ENCODE measurements around the gene SLC35D2.

The SLC35D2 gene

DNA sequence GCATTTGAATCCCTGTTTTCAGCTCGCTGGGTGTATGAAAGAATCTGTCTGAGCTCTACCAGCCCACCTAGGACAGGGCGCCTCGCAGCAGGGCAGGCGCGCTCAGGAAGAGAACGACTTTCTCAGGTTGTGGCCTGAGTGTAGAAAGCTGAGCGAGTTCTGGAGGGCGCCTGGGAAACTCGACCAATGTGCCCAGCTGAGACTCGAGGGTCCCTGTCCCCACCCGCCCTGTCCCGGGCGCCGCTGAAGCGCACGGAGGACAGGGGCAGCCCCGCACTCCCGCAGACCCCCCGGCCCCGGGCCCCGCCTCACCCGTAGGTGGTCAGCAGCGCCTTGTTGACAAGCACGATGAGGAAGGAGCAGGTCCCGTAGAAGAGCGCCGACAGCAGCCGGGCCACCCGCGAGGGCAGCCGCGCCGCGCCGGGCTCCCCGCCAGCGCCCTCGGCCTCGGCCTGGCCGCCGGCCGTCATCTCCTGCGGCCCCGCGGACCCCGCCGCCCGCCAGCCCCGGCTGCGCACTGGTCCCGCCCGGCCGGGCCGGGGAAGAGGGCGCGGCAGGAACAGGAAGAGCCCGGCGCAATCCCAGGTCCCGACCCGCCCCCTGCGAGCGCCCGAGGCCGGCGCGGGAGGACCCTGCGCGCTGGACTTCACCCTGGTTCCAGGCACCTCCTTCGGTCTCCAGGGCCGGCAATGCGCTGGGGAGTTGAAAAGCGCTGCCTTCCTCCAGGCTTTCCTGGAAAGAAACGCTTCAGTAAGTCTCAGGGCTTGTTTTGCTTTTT lies at the start of gene SLC35D2:
SLC35D2 (minus strand) TSS at position 547 of the 778 bp plus-strand sequence; CDS start at position 470, 77 bp downstream.
- DNase-seq (ENCODE audit: low spot score): peak; percentile 75

DNA sequence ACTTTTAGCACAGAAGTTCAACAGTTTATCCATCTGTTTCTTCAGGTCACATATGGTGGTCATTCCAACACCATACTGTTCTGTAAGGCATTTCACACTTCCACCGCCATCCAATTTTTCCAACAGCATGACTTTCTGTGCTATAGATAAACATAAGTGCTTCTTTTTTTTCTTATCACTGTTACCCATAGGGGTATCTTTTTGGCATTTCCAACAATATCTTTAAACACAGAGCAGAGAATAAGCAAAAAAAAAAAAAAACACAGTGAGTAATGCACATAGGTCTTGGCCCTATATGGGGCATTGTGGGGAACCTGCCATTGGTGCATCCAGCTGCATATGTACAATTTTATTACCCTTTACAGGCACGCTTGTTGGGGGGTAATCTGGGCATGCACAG lies 46.9 kb upstream of the SLC35D2 start:
- DNase-seq (ENCODE audit: low spot score): no peak

DNA sequence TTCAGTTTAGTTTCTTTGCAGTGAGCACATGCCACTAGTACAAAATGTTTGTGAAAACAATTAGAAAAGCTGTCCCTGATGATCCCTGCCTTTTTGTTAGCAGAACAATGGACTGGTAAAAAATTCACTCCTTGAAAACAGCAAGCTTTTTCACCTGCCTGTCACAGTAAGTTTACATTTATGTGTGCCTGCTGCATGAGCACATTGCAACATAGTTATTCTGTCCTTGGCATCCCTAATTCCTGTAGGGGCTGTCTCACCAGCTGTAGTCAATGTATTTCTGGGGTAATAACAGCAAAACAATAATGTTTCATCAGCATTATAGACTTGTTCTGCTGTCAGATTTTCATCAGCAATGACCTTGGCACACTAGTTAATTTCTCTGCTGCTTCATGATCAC lies 46.2 kb upstream of the SLC35D2 start:
- no peak for DNase-seq (ENCODE audit: low spot score)

DNA sequence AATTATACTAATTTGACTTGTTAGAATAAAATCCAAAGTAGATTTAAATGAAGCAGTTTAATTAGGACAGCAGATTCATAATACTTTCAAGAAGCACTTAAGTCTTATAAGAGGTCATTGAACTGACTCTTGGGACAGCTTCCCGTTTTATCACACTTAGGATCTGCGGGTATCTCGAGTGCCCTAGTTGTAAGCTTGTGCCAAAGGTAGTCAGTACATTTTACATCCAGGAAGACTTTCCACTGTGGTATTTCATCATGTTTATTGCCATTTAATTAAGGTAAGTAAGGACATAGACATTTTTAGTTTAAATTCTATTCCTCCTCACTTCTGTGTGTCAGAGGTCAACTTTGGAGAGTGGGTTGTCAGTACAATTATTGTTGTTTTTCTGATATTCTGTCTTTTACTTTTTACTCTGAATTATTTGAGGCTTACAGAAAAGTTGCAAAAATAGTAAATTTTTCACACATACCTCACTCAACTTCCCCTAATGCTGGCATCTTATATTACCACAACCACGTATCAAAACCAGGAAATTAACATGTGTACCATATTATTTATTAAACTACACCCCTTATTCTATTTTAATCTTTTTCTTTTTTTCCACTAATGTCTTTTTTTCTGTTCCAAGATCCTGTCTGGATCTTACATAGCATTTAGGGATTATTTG lies 42.1 kb upstream of the SLC35D2 start:
- no peak for DNase-seq (ENCODE audit: low spot score)

DNA sequence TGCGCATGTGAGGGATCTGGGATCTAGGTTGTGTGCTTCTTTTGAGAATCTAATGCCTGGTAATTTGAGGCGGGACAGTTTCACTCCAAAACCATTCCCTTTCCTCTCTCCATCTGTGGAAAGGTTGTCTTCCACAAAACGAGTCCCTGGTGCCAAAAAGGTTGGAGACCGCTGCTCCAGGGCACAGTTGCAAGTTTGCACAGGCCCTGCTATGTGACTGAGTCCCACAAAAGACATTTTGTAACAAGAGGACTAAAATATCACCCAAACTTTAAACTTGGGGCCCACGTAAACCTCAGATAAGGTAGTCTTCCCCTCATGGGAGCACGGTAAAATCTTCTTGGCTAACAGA lies 40.5 kb upstream of the SLC35D2 start:
- DNase-seq (ENCODE audit: low spot score): no peak

DNA sequence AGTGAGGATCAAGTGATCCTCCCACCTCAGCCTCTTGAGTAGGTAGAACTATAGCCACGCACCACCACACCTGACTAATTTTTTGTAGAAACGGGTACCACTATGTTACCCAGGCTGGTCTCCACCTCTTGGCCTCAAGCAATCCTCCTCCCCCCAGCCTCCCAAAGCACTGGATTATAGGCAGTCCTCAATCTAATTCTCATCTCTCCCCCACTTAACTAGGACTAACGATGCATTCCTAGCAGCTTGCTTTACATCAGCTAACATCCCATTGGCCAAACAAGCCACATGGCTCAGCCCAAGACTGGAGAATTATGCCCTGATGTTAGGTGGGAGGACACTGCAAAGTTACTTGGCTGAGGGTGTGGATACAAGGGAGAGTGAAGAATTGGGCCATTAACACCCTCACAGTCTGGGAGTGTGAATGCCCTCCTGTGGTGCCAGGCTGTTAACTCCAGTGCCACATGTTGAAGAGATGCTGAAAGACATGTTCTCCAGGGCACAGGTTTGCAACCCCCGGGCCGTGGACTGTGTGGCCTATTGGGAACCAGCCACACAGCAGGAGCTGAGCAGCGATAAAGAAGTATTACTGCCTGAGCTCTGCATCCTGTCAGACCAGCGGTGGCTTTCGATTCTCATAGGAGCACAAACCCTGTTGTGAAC lies 39.9 kb upstream of the SLC35D2 start:
- DNase-seq (ENCODE audit: low spot score): no peak

DNA sequence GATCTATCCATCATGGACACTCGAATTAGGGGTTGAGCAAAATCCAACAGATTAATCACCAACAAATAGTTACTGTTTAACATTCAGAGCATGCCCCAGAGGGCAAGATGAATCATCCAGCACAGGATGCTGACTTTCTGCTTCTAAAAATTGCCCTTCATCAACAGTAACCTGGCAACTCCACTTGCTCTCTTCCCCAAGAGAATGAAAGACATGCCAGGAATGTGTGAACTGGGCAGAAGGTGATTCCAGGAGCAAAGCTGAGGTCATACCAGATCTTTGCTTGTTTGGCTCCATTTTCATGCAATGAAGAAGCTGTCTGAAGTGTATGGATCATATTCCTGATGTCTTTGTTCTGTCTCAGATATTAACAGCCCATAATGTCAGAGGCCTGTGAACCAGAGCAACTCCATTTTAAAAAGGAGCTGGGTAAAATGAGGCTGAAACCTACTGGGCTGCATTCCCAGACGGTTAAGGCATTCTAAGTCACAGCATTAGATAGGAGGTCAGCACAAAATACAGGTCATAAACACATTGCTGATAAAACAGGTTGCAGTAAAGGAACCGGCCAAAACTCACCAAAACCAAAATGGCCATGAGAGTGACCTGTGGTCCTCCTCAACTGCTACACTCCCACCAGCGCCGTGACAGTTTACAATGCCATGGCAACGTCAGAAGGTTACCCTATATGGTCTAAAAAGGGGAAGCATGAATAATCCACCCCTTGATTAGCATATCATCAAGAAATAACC lies 37.1 kb upstream of the SLC35D2 start:
- no peak for DNase-seq (ENCODE audit: low spot score)

DNA sequence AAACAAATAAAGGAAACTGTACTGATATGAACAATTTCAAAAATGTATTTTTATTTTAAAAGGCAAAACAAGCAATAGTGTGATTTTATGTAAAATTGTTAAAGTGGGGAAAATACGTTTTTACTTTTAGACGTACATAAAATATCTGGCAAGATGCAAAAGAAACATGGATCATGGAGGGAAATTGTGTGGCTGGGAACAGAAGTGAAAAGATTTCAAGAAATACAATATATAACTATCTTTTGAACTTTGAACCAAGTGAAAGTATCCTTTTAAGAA lies 36.1 kb upstream of the SLC35D2 start:
- DNase-seq (ENCODE audit: low spot score): no peak

DNA sequence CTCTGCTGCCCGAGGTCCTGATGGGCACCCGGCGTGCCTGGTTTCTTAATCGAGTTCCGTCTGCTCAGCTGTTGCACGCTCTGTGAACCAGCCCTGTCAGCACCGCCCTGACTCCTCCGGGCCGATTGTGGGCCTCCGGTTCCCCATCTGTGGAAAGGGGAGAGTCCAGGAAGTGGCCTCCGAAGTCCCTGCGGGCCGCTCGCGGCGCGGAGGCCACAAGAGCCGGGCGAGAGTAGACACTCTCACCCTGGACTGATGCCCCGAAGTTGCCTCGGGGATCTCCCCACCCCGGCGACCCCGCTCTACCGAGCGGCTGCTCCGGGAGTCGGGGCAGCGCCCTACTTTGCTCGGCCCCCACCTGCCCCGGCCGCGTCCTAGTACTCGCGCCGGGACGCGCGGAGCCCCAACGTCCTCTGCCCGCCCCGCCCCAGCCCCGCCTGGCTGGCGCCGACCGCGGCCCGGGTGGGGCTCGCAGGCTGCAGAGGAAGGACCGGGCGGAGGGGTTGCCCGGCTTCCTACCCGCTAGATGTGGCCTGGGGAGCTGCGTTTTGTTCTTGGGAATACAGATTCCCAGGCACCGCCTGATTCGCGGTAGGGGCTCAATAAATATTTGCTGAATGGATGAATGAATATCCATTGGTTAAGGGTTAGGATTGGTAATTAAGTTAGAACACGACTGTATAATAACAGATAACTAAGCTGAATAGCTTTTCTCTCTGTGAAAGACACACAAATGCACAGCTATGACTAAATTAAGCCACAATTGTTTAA lies 35.6 kb upstream of the SLC35D2 start:
- peak; percentile 82 for DNase-seq (ENCODE audit: low spot score)

DNA sequence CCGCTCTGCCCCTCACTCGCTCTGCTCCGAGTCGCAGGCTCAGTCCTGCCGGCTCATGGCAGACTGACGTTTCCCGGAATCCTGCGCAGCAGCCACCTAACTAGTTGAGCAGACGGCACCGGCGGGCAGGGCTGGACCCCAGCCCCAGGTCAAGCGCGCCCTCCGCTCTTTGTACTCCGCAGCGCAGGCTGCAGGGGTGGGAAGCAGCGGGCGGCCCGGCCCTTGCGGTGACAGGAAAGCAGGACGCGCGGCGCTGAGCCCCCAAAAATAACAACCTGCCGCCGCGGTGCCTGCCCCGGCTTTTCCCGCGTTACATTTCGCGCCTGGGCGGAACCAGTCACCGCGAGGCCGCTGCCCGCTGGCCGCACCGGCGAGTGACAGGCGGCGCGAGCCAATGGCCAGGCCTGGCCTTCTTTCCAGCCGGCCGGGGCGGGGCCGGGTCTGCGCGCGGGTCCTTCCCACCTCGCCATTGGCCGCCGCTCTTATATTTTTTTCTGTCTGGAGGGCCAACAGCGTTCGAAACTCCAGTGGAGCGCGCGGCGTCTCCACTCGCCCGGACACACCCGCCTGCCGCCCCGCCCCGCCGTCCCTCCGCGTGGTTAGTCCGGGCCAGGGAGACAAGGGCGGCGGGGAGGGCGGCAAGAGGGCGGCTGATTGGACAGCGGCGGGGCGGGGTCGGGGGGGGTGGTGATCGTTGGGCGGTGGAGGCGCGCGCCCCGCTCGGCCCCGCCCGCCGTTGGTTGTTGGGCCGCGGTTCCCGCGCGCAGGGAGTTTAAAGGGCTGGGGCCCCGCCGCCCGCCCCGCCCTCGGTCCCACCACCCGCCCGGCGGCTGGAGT lies 34.8 kb upstream of the SLC35D2 start, which contains the start of gene ZNF367:
ZNF367 (minus strand) TSS at position 288 of the 837 bp plus-strand sequence. CDS start 338 bp downstream, outside the sequence.
- peak; percentile 96 for DNase-seq (ENCODE audit: low spot score)

DNA sequence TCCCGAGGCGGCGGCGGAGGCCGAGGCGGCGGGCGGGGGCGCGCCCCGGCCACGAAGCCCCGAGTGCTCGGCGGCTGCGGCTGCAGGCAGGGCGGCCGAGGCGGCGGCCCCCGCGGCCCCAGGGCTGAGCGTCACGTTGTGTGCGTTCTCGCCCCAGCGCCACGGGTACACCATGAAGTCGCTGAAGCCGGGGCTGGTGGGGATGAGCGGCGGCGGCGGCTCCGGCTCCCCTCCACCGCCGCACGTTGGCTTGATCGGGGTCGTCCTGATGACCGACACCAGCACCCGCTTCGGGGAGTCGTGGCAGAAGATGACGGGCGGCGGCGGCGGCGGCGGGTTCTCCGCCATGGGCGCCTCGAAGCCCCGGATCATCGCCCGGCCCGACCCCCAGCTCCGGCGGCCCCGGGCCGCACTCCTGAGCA lies 34.2 kb upstream of the SLC35D2 start:
- DNase-seq (ENCODE audit: low spot score): peak; percentile 68

DNA sequence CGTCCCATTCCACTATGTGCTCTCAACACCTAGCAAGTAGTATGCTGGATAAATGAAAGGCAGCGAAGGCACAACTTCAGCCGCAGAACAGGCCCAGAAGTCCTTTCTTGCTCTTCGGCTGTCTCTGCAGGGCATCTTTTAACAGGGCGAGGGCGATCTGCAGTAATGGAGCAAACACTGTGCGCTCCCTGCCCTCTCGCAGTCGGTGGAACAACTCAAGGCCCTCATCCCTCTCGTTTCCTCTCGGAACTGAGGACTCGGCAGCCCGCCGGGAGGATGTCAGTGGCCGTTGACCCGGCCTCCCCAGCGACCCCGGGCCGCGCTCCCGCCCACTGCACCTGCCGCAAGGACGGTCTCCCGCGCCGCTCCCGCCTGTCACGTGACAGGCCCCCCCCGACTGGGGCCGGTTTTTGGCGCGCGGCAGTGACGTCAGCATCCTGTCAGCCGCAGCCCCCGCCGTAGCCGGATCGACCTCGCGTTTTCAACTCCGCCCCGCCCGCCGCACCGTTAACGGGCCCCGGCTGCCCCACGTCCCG lies 33.6 kb upstream of the SLC35D2 start:
- peak; percentile 95 for DNase-seq (ENCODE audit: low spot score)

DNA sequence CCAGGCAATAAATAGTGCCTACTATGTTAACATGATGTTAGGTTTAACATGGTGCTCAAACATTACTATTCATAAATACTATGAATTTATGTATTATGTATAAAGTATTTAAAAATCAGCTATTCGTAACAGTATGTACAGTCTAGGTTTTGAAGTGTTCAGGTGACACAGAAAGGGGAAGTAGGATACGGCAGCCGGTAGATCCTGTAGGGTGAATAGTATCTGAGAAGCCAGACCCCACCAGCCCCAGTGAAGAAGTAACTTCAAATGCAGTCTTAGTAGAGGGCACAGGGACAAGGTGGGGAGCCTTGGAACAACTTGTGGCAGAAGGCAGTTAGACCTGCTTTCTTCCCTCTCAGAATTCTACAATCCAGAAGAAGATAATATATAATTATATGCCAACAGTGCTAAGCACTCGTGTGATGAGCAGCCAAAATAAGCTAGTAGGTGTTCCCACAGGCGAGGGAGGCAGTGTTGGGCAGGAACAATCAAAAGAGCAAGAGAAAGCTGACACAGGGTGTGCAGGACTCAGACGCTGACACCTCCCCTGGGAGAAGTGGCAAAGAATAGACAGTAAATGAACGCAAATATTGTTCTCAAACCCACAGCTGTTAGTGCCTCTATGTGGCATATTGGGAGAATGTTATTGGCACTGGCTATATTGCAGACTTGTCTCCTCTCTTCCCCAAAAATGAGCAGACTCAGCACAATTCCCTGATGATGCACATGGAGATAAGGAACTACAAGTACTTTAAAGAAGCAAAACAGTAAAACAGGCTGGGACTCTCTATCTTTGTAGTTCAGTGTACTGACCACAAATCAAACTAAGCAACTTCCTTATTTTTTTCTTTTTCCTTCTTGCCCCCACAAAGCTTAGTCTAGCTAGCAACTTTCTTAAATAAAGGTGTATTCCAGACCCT lies 30.1 kb upstream of the SLC35D2 start:
- DNase-seq (ENCODE audit: low spot score): no peak

DNA sequence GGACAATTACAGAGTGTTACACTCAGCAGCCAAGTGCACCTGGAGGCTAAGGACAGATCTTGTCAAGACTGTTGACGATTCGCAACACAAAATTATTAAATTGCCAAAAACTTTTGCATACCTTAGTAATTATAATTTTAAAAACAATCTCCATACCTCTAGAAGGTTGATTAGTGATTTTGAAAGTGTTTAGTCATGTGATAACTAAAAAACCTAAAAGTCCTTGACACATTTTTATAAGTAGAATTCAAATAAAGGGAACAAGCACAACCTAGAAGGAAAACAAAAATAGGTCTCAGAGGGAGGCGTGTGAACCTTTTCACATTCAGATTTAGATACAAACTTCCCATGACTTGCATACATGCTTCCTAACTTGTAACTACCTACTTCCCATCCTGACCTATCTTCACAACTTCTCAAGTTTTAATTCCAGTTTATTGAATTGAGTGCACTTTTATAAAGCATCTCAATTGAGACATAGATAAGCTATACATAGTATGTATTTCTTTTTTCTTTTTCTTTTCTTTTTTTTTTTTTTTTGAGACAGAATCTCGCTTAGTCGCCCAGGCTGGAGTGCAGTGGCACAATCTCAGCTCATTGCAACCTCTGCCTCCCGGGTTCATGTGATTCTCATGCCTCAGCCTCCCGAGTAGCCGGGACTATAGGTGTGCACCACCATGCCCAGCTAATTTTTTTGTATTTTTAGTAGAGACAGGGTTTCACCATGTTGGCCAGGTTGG lies 28.8 kb upstream of the SLC35D2 start:
- DNase-seq (ENCODE audit: low spot score): no peak

DNA sequence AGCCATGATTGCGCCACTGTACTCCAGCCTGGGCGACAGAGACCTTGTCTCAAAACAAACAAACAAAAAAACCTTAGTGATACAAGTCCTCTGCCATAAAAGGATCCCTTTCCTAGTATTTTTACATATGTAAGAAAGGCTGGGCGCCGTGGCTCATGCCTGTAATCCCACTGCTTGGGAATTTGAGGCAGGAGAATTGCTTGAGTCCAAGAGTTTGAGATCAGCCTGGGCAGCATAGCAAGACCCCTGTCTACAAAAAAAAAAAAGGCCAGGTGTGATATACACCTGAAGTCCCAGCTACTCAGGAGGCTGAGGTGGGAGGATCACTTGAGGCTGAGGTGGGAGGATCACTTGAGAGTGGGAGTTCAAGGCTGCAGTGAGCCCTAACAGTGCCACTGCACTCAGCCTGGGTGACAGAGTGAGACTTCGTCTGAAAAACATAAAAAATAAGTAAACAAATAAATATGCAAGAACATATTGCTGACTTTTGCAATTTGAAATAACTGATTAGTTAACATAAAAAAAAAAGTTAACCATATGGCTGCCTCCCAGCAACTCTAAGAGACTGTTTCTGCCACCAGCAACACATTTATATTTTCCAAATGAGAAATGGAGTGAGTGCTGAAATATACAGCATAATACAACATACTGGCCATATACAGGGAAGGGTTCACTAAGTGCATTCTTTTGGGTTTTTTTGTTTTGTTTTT lies 27.8 kb upstream of the SLC35D2 start:
- no peak for DNase-seq (ENCODE audit: low spot score)

DNA sequence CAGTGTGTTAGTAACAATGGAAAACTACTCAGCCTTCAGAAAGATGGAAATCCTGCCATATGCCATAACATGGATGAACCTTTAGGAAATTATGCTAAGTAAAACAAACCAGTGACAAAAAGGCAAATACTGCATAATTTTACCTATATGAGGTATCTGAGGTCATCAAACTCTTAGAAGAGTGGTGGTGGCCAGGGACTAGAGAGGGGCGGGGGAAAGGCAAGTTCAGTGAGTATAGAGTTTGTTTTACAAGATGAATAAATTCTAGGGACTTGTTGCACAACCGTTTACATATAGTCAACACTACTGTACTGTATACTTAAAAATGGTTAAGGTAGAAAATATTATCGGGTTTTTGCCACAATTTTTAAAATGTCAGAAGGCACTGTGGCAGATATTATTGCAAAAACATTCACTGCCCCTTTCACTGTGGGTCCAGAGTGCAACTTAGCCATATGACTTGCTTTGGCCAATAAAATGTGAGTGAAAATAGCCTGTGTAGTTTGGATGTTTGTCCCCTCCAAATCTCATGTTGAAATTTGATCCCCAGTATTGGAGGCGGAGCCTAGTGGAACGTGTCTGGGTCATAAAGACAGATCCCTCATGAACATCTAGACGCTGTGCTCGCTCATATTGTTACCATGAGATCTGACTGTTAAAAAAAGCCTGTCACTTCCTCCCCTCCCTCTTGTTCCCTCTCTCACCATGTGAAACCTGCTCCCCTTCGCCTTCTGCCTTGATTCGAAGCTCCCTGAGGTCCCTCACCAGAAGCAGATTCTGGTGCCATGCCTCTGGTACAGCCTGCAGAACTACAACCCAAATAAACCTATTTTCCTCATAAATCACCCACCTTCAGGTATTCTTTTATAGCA lies 25.1 kb upstream of the SLC35D2 start:
- DNase-seq (ENCODE audit: low spot score): no peak

All from ecto neural progenitor cell (in vitro differentiated cells).